CD4-positive, alpha-beta T cell treated with Interleukin-1 beta for 1 hour (primary cell): ENCODE measurements around the gene IFNGR1.
"Not testable (repeated sequence)": the region's sequence is repeated elsewhere in the genome, so short reads cannot be mapped to it uniquely, and the experiment has no call there.

ENCODE experiments used
- DNase-seq, 2 donors: peaks; one replicate each; pipeline ENCODE4 v3.0.0-alpha.2; 2020 to 2022

Gene IFNGR1

GRCh38 chr6:137210903-137211302 is 8.3 kb downstream of the IFNGR1 start:
- no peak for DNase-seq

- DNase-seq: no peak
Observed at GRCh38 chr6:137208279-137208678, 10.9 kb downstream of the IFNGR1 start.

DNA sequence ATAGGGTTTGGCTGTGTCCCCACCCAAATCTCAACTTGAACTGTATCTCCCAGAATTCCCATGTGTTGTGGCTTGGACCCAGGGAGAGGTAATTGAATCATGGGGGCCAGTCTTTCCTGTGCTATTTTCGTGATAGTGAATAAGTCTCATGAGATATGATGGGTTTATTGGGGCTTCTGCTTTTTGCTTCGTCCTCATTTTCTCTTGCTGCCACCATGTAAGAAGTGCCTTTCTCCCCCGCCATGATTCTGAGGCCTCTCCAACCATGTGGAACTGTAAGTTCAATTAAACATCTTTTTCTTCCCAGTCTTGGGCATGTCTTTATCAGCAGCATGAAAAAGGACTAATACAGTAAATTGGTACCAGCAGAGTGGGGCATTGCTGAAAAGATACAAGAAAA is 11.7 kb downstream of the IFNGR1 start:
- DNase-seq: not testable (repeated sequence)

DNA sequence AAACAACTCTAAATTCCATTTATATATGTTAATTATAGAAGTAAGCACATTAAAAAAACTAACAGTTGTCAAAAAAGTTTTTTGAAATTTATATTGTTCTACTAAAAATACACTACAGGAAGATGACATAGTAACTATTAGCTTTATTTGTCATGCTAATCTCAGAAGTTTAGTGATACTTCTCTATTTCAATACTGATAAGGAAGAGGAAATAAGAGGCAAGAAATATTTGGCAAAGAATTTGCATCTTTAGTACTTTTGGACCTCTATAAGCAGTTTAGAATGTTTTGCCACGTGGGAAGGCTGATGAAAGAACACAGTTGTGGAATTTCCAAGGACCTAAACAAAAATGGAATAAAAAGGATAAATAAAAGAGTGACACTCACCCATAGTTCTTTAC is 12.6 kb downstream of the IFNGR1 start:
- no peak for DNase-seq

- no peak for DNase-seq
Observed at GRCh38 chr6:137203256-137203655, 15.9 kb downstream of the IFNGR1 start.

- DNase-seq: peak in 1 of 2 donors; percentile 20
Observed at GRCh38 chr6:137202078-137202477, 17.1 kb downstream of the IFNGR1 start.

GRCh38 chr6:137201006-137201405 is 18.2 kb downstream of the IFNGR1 start:
- DNase-seq: no peak

- DNase-seq: no peak
Observed at GRCh38 chr6:137200288-137200687, 18.9 kb downstream of the IFNGR1 start.

DNA sequence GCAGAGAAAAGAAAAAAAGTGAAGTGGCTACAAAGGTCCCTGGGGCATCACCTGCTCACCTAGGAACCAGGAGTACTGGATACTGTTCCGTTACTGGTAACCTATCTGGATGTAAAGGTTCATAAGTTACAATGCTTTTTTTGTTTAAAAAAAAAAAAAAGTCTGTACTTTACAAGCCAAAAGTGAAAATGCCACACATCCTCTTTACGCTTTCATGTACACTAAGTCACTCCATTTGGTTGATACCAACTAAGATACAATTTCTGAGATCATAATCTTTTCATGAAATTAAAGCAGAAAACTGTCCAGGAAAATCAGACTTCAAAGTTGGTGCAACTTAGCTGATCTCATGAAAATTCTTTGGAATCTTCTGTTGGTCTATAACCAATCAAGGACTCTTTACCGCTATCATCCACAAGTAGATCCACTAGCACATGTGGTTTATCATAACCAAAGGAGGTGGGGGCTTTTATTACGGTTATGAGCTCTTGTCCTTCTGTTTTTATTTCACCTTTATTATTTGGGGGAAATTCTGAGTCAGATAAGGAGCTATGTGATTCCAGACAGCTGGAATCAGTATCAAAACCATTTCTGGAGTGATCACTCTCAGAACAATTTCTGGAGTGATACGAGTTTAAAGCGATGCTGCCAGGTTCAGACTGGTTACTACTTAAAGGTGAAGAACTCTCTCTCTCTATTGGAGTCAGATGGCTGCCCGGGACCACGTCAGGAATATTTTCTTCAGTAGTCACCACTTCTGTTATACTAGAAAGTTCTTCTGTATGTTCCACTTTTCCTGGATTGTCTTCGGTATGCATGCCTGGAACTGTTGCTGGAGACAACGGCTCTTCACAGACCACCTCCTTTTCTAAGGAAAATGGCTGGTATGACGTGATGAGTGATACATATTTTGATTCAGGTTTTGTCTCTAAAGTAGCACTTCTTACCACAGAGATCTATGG is 21.2 kb downstream of the IFNGR1 start:
- no peak for DNase-seq

DNA sequence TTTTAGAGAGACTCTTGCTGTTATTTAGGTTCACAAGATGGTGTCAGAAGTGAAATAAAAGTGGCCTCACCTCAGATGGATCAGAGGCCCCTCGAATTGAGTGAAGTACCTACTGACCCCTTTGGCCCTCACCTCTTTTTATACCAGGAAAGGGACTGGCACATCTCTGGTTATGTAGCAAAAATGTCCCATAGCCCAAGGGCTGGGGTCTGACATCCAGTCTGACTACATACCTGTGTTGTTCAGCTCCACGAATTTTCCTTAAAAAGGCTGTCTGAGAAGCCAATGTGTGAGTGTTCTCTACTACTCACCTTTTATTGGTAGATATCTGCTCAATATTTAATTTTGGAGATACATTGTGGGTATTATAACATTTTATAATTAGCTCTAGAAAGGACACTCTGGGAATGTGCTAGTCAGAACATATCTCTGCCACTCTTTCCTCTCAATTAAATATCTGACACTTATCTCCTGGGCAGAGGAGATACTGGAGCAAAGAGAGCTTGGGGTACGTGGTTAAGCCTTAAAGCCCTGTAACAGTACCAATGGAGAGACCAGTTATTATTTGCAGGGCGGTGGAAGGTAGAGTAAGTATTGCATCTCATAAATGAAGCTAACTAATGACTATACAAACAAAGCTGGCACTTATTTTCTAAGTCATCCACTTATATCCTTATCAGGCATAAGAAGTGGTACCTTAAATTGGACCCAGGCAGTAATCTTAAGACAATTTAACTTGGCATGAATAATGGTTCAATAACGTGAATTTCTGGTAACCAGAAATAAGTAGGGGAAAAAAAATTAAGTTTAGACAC is 25.7 kb downstream of the IFNGR1 start:
- no peak for DNase-seq

DNA sequence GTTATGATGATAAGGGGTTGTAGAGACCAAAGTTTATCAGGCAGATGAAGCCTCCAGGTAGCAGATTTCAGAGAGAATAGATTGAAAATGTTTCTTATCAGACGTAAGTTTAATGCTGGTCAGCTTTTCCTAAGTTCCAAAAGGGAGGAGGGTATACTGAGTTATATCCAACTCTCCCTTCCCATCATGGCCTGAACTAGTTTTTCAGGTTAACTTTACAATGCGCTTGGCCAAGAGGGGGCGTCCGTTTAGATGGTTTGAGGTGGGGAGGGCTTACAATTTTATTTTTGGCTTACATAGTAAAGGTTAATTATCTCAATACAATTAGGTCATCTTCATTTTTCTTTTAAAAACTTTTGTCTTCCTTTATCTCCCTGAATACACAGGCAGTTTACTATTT is 26.4 kb downstream of the IFNGR1 start:
- DNase-seq: no peak

DNA sequence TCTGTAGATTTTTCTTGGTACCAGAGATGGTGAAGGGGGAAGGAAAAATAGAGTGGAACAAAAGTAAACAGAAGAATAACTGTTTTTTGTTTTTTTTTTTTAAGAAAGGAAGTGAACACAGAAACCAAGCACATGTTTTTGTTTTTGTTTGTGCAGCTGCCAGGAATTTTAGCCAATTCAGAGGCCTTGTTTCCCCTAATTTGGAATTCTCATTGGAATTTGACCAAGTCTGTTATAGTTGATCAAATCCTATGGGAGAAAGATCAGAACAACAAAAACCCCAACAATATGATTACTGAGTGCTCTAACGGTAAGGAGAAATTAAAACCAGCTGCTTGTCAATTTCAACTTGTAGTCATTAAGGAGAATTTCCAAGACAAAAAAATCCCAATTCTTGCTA is 27.5 kb downstream of the IFNGR1 start:
- DNase-seq: no peak

- no peak for DNase-seq
Observed at GRCh38 chr6:137191236-137191635, 27.9 kb downstream of the IFNGR1 start.

DNA sequence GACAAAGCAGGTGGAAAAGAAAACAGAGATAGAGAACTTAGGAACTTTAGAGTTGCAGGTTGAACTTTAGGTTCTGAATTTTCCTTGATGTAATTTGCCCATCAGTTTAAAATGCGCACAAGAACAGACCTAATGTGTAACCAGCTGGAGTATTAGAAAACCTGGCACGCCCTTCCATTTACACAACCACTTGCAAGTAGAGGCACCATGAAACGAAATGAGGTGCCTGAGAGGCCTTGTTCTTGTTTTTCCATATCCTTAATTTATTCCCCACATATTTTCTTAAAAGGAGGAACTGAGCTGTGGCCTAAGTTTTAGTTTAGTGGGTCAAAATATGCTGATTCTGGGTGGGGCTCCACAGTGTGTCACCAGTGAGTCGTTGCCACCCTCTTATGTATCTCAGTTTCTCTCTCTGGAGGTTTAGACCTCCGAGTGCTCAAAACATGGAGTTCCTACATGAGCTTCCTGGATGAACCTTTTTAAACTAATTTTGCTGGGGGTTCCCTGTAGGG is 28.5 kb downstream of the IFNGR1 start:
- DNase-seq: no peak

GRCh38 chr6:137188855-137189254 is 30.3 kb downstream of the IFNGR1 start:
- DNase-seq: no peak

- no peak for DNase-seq
Observed at GRCh38 chr6:137185290-137185689, 33.9 kb downstream of the IFNGR1 start.

DNA sequence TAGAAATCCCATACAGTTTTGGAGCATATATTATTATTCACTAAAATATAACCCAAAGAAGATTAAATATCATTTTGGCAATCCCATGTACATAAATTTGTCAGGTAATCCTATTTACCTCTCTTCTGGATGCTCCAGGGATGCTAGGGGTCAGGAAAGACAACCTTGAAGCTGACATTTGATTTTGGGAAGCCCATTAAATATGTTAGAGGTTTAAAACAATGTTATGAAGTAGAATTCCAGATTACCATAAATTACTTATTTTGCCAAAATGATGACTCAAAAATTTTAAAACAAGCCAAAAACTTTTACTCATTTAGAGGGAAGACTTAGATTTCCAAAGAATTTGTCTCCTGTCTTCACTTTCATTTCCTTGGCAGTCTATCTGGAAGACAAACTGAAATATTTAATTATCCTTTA is 36.5 kb downstream of the IFNGR1 start:
- DNase-seq: no peak

GRCh38 chr6:137181891-137182653 is 37.1 kb downstream of the IFNGR1 start:
- no peak for DNase-seq

- DNase-seq: no peak
Observed at GRCh38 chr6:137177611-137178010, 41.6 kb downstream of the IFNGR1 start.

- no peak for DNase-seq
Observed at GRCh38 chr6:137176729-137177128, 42.5 kb downstream of the IFNGR1 start.

GRCh38 chr6:137175868-137176245 is 43.3 kb downstream of the IFNGR1 start:
- no peak for DNase-seq

- DNase-seq: no peak
Observed at GRCh38 chr6:137175157-137175867, 43.9 kb downstream of the IFNGR1 start.
